Retinal pigment epithelial cell (primary cell): ENCODE results near the gene KRT73.

Experiments used
- DNase-seq: peaks from one replicate; pipeline ENCODE4 v3.0.0-alpha.2; 2010; ENCODE audit warnings: low read depth
- H3K4me3 ChIP-seq: 2 replicates; pipeline ENCODE4 v1.5.1; 2011; ENCODE audit warnings: mild to moderate bottlenecking, low read length, control low read depth, moderate library complexity
- TF ChIP-seq, protein P1 (sequence below): conservative IDR thresholded peaks from 2 replicates; pipeline ENCODE4 v1.5.1; 2011; ENCODE audit warnings: low read depth, low read length, control low read depth, inconsistent platforms

The KRT73 gene

DNA sequence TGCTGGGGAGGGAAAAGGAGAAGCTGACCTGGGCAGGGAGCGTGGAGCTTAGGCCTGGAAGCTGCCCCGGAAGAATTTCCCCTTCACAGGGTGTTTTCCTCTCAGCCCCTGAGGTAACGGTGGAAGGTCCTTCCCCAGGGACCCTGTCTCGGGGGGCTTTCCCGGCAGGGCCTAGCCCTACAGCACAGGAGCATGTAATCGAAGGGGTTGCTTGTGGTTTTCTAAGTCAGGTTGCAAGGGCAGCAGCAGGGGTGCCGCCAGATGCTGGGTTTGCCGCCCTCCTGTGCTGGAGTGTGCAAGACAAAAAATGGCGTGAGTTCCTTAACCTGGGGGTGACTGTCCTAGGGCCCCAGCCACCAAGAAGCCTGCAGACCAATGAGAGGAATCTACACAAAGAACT lies 43.1 kb downstream of the KRT73 start:
- no peak overlapping the region for H3K4me3 ChIP-seq
- TF ChIP-seq, protein P1, sequence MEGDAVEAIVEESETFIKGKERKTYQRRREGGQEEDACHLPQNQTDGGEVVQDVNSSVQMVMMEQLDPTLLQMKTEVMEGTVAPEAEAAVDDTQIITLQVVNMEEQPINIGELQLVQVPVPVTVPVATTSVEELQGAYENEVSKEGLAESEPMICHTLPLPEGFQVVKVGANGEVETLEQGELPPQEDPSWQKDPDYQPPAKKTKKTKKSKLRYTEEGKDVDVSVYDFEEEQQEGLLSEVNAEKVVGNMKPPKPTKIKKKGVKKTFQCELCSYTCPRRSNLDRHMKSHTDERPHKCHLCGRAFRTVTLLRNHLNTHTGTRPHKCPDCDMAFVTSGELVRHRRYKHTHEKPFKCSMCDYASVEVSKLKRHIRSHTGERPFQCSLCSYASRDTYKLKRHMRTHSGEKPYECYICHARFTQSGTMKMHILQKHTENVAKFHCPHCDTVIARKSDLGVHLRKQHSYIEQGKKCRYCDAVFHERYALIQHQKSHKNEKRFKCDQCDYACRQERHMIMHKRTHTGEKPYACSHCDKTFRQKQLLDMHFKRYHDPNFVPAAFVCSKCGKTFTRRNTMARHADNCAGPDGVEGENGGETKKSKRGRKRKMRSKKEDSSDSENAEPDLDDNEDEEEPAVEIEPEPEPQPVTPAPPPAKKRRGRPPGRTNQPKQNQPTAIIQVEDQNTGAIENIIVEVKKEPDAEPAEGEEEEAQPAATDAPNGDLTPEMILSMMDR: no peak
- DNase-seq: no peak

DNA sequence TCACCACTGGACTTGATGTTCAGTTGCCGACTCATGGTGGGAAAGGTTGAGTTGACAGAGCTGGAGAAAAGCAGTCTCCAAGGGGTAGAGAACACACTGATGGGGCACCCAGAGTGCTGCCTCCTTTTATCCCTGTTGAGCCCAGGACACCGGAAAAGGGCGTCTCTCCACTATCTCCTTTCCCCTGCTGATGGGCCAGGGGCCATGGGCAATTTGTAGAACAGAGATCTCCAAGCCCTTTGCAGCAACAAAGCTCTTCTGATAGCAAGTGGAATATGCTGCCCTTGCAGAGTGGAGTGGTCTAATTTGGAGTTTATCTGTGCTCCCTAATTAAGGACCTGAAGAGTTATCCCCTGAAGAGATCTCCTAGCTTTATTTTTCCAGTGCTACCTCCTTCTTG lies 44.6 kb downstream of the KRT73 start, which contains the start of gene KRT74:
Gene KRT74, minus strand, starts transcription at position 101 of the 400 bp plus-strand sequence. Its CDS starts 66 bp downstream, at position 35.
- TF ChIP-seq, protein P1: no peak
- DNase-seq: no peak
- no peak within 1 kb of the TSS for H3K4me3 ChIP-seq

DNA sequence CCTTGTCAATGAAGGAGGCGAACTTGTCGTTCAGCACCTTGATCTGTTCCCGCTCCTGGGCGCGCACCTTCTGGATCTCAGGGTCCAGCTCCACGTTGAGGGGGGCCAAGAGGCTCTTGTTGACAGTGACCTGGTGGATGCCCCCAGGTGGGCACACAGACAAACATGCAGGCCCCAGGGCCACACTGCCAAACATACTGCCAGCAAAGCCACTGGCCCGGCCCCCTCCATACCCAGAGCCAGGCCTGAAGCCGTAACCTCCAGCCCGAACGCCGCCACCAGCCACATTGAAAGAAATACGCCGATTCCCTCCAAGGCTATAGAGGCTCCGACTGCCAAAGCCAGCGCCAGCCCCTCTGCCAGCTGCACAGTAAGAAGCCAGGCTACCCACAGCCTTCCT lies 45.1 kb downstream of the KRT73 start:
- no peak for DNase-seq
- H3K4me3 ChIP-seq: no peak overlapping the region
- TF ChIP-seq, protein P1: no peak

DNA sequence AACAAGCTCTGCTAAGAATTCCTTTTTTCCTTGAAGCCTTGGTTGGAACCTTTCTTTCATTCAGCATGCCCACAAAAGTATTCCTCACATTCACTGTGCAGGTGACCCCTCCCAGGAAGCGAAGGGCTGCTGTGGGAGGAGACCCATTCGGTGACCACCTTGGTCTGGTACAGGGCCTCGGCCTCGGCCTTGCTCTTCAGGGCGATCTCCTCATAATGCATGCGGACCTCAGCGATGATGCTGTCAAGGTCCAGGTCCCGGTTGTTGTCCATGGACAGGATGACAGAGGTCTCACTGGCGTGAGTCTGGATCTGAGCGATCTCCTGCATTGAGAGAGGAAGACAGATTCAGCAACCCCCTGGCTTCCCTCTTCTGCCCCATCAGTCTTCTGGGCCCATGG lies 47.8 kb downstream of the KRT73 start:
- TF ChIP-seq, protein P1: no peak
- no peak overlapping the region for H3K4me3 ChIP-seq
- DNase-seq: no peak

DNA sequence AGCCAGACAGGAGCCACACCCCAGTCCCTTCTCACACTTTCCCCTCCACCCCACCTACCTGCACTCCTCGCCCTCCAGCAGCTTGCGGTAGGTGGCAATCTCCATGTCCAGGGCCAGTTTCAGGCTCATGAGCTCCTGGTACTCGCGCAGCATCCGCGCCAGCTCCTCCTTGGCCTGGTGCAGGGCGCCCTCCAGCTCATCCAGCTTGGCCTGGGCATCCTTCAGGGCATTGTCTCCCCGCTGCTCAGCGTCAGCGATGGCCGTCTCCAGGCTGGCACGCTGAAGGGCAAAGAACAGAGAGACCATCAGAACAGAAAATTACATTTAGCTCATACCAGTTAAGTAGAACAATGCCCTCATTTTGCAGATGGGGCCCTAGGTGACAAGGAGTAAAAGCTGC lies 50.2 kb downstream of the KRT73 start:
- no peak for DNase-seq
- TF ChIP-seq, protein P1: no peak
- no peak overlapping the region for H3K4me3 ChIP-seq

DNA sequence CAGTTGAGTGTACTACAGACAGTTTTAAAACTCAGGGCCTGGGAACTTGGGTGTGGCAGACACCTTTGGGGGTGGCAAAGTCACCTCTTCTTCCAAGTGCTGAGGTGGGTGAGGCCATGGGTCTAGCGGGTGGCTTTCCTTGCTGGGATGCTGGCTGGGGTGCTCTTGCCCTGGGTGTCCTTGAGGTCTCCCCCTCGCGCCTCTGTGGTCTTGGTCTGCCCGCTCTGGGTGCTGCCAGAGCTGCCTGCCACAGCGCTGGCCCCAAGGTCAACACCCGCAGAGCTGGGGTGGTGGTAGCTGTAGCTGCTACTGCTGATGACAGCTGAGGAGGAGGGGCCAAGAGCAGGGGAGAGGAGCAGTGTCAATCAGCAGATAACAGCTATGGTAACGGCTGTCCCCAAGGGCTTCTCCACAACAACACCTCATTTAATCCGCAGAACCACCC lies 51.5 kb downstream of the KRT73 start:
- H3K4me3 ChIP-seq: no peak overlapping the region
- TF ChIP-seq, protein P1: no peak
- DNase-seq: no peak

DNA sequence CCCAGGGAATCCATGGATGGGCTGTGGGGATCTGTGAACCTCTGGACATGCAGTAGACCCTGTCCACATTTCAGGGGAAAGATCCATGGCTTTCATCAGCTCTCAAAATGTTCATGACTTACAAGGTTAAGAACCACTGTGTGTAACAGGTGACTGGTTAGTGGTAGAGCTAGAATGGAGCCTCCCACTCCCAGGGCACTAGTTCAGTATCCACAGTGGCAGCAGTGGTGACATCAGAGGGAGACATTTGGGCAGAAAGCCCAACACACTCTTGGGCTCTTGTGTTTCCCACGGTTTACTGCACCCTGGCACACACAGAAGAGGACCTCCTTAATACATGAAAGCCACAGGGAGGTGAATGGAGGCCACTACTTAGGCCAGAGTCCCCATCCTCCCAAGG lies 53.8 kb downstream of the KRT73 start:
- DNase-seq: no peak
- no peak overlapping the region for H3K4me3 ChIP-seq
- TF ChIP-seq, protein P1: no peak
